ENCODE measurements around the gene NUCB1. TPM values are rescaled to one million over a fixed set of nuclear protein-coding genes. Genes with fewer than 3 reads are reported as not detected.

Gene NUCB1
- total RNA-seq, 1 donor from 2014 or later = 117 TPM

Other genes starting within 250 kb of the NUCB1 start
- gene NTN5, start 227.3 kb upstream of the NUCB1 start, total RNA-seq = 0.44 and 0.54 TPM in 2 replicates
- gene FUT2, start 204.3 kb upstream of the NUCB1 start, total RNA-seq = not detected in 2 replicates
- 1.4 and 1.7 TPM in 2 replicates for gene MAMSTR, start 180.6 kb upstream of the NUCB1 start, total RNA-seq
- 0.44 and 0.88 TPM in 2 replicates for gene RASIP1, start 159.7 kb upstream of the NUCB1 start, total RNA-seq
- 0.37 TPM in 1 of 2 replicates, not detected in the other for gene IZUMO1, start 153.4 kb upstream of the NUCB1 start, total RNA-seq
- 0.54 and 0.57 TPM in 2 replicates for gene FUT1, start 147.7 kb upstream of the NUCB1 start, total RNA-seq
- not detected in 2 replicates for gene FGF21, start 144.8 kb upstream of the NUCB1 start, total RNA-seq
- 93.3 and 93.6 TPM in 2 replicates for gene BCAT2, start 89.3 kb upstream of the NUCB1 start, total RNA-seq
- 0.57 and 0.64 TPM in 2 replicates for gene HSD17B14, start 63.8 kb upstream of the NUCB1 start, total RNA-seq
- gene PLEKHA4, start 31.7 kb upstream of the NUCB1 start, total RNA-seq = 1.4 and 1.9 TPM in 2 replicates
- gene PPP1R15A, start 27.9 kb upstream of the NUCB1 start, total RNA-seq = 53.1 and 53.7 TPM in 2 replicates
- gene TULP2, start 1.6 kb upstream of the NUCB1 start, total RNA-seq = not detected in 2 replicates
- gene DHDH, start 33.4 kb downstream of the NUCB1 start, total RNA-seq = not detected in 2 replicates
- gene BAX, start 54.6 kb downstream of the NUCB1 start, total RNA-seq = 292 and 295 TPM in 2 replicates
- 651 and 662 TPM in 2 replicates for gene FTL, start 65.0 kb downstream of the NUCB1 start, total RNA-seq
- 71.2 and 77.1 TPM in 2 replicates for gene GYS1, start 93.0 kb downstream of the NUCB1 start, total RNA-seq
- gene RUVBL2, start 93.6 kb downstream of the NUCB1 start, total RNA-seq = 172 and 175 TPM in 2 replicates
- not detected in 2 replicates for gene LHB, start 116.8 kb downstream of the NUCB1 start, total RNA-seq
- not detected in 2 replicates for gene CGB3, start 124.0 kb downstream of the NUCB1 start, total RNA-seq
- gene CGB2, start 131.6 kb downstream of the NUCB1 start, total RNA-seq = not detected in 2 replicates
- gene CGB1, start 136.6 kb downstream of the NUCB1 start, total RNA-seq = not detected in 2 replicates
- not detected in 2 replicates for gene CGB5, start 143.5 kb downstream of the NUCB1 start, total RNA-seq
- not detected in 2 replicates for gene CGB8, start 148.8 kb downstream of the NUCB1 start, total RNA-seq
- gene CGB7, start 157.4 kb downstream of the NUCB1 start, total RNA-seq = not detected in 2 replicates
- not detected in 2 replicates for gene NTF4, start 164.5 kb downstream of the NUCB1 start, total RNA-seq
- not detected in 2 replicates for gene KCNA7, start 172.4 kb downstream of the NUCB1 start, total RNA-seq
- 259 and 272 TPM in 2 replicates for gene SNRNP70, start 185.1 kb downstream of the NUCB1 start, total RNA-seq
- 4.9 and 7.8 TPM in 2 replicates for gene LIN7B, start 214.1 kb downstream of the NUCB1 start, total RNA-seq
- gene C19orf73, start 218.8 kb downstream of the NUCB1 start, total RNA-seq = 2.6 and 2.9 TPM in 2 replicates
- 5.0 TPM in 2 replicates for gene PPFIA3, start 219.2 kb downstream of the NUCB1 start, total RNA-seq

Data from activated T-helper 1 cell treated with anti-CD3 and anti-CD28 coated beads, Interleukin-12 subunit alpha, Interleukin-12 subunit beta, Interleukin-2, Interleukin-4 antibody, amounts not matched to agents 30 ng/mL and 10 ng/mL and 1 ng/mL, durations not matched to agents 14 hours and 24 hours and 36 hours (primary cell).